Panc1 (cell line): Measurements from ENCODE around the gene ARHGEF28. TPM values are rescaled to one million over a fixed set of nuclear protein-coding genes. Genes with fewer than 3 reads are reported as not detected.

Experiments used
- ATAC-seq: fragments of 200-7000 bp; cut with Tn5 transposase; 2 replicates; pipeline ENCODE4 v1.9.1; 2020; ENCODE audit warnings: mild to moderate bottlenecking, moderate library complexity
- BruUV-seq: library from RNA; stranded (reverse); fragments of 400-500 nt; replicated peaks from 2 replicates; lab custom pipeline; 2021; lab: Mats Ljungman, UMichigan
- CTCF ChIA-PET: fragments of 300-600 bp; sonication (Branson Sonifier 250); formaldehyde crosslinking; loops from one replicate; lab custom pipeline; 2022; ENCODE audit warnings: antibody characterized with exemption; lab: Charles Lee
- POLR2A ChIA-PET: fragments of 300-600 bp; sonication (Branson Sonifier 250); formaldehyde crosslinking; loops from one replicate; lab custom pipeline; 2022; ENCODE audit warnings: antibody characterized with exemption; lab: Charles Lee
- DNase-seq: peaks from one replicate; pipeline ENCODE4 v3.0.0-alpha.2; 2010; ENCODE audit warnings: low read depth, low spot score
- H3K27ac ChIP-seq: 2 replicates; pipeline ENCODE4 v1.5.1; 2011; ENCODE audit warnings: mild to moderate bottlenecking, low read length, inconsistent platforms
- H3K27me3 ChIP-seq: fragments of 200-500 bp; sonication (Bioruptor generic); 2 replicates; pipeline ENCODE4 v1.6.0; 2014; ENCODE audit warnings: low read length, inconsistent platforms; ENCODE audit not compliant: control insufficient read depth, insufficient read depth
- H3K36me3 ChIP-seq: fragments of 200-500 bp; sonication (Bioruptor generic); 2 replicates; pipeline ENCODE4 v1.5.1; 2014; ENCODE audit warnings: inconsistent platforms, mild to moderate bottlenecking, low read length, moderate library complexity; ENCODE audit not compliant: control insufficient read depth, insufficient read depth
- H3K4me1 ChIP-seq: 2 replicates; pipeline ENCODE4 v1.5.1; 2011; ENCODE audit warnings: inconsistent platforms, mild to moderate bottlenecking, low read length, moderate library complexity; ENCODE audit not compliant: control insufficient read depth, insufficient read depth
- H3K4me3 ChIP-seq, 2 experiments: 2 replicates each; pipeline ENCODE4 v1.5.1; 2011 to 2012; ENCODE audit warnings: low read depth in 2 of 2, low read length in 2 of 2, mild to moderate bottlenecking in 2 of 2, inconsistent platforms in 1 of 2, moderate library complexity in 1 of 2
- H3K9me3 ChIP-seq: fragments of 200-500 bp; sonication (Bioruptor generic); 2 replicates; pipeline ENCODE4 v1.5.1; 2014; ENCODE audit warnings: low read depth, mild to moderate bottlenecking, inconsistent platforms, low read length, moderate library complexity; ENCODE audit not compliant: control insufficient read depth, insufficient read depth
- CTCF ChIP-seq: fragments of 450-650 bp; IDR thresholded peaks from 2 replicates; pipeline ENCODE4 v1.5.1; 2017; ENCODE audit warnings: mild to moderate bottlenecking
- POLR2AphosphoS5 ChIP-seq: IDR thresholded peaks from 2 replicates; pipeline ENCODE4 v1.6.1; 2012; ENCODE audit warnings: mild to moderate bottlenecking, low read depth, low read length, moderate library complexity
- REST ChIP-seq, 2 experiments: IDR thresholded peaks; 2 replicates each; pipeline ENCODE4 v1.6.1; 2011 to 2012; ENCODE audit warnings: low read depth in 2 of 2, control low read depth in 1 of 2, low read length in 1 of 2, mild to moderate bottlenecking in 1 of 2, moderate library complexity in 1 of 2; ENCODE audit not compliant: insufficient read depth in 1 of 2
- SIN3A ChIP-seq: IDR thresholded peaks from 2 replicates; pipeline ENCODE4 v1.6.1; 2012; ENCODE audit warnings: low read depth, mild to moderate bottlenecking, low read length, moderate library complexity, borderline replicate concordance; ENCODE audit not compliant: insufficient read depth
- TCF7L2 ChIP-seq: IDR thresholded peaks from 2 replicates; pipeline ENCODE4 v1.6.1; 2011; ENCODE audit warnings: mild to moderate bottlenecking, low read depth, low read length, inconsistent platforms
- in situ Hi-C: cut with HindIII; loops from 2 replicates; pipeline ENCODE4 v1.10.0; 2016; ENCODE audit warnings: low sequenced_read_pairs, low pct_unique_long_range_greater_than_20kb
- intact Hi-C: fragments of 100-400 bp; cut with micrococcal nuclease; formaldehyde crosslinking; loops from one replicate; pipeline ENCODE4 v1.10.0; 2022; ENCODE audit not compliant: unreplicated experiment
- total RNA-seq: library from RNA; stranded (reverse); gene quantifications from one replicate; pipeline ENCODE4 v1.2.1, GENCODE V29; 2021; ENCODE audit not compliant: unreplicated experiment

Gene ARHGEF28
- total RNA-seq, 1 experiment from 2014 or later: 34.8 TPM

- no peak for DNase-seq
- no peaks in the 10 kb centered on the region for H3K9me3 ChIP-seq
- no peak overlapping the region for H3K4me3 ChIP-seq
- intact Hi-C loops (no loop called here), in situ Hi-C loops (no loop called here)
- H3K27ac ChIP-seq: no peak overlapping the region
- TF ChIP-seq SIN3A: no peak
- TF ChIP-seq TCF7L2: no peak
- TF ChIP-seq POLR2AphosphoS5: no peak
- no peak for TF ChIP-seq CTCF
- TF ChIP-seq REST (IDR thresholded peaks at IDR 0.05; ENCODE audit: insufficient read depth in 1 of 2, low read depth in 2 of 2, low read length in 1 of 2): no peak
- no peak for ATAC-seq
- no peaks in the 10 kb centered on the region for H3K4me1 ChIP-seq
- no peaks in the 10 kb centered on the region; the same call in 1 of the 2 replicates for H3K36me3 ChIP-seq
- ChIA-PET POLR2A (interaction anchor here (0.7 kb wide), 1 partner anchor 72 kb away, joined by 3 read pairs; no protein-coding TSS in a partner anchor), CTCF (no interaction called here)
- BruUV-seq: no TSS peak
- no peaks in the 10 kb centered on the region for H3K27me3 ChIP-seq
Observed at GRCh38 chr5:73915345-73915744, 289.3 kb downstream of the ARHGEF28 start.

- TF ChIP-seq TCF7L2 (no peak), SIN3A (no peak), POLR2AphosphoS5 (no peak), REST (IDR thresholded peaks at IDR 0.05; ENCODE audit: insufficient read depth in 1 of 2, low read depth in 2 of 2, low read length in 1 of 2) (no peak), CTCF (no peak)
- Histone ChIP-seq H3K9me3 (no peaks in the 10 kb centered on the region), H3K4me3 (no peak overlapping the region), H3K27ac (no peak overlapping the region), H3K27me3 (no peaks in the 10 kb centered on the region), H3K36me3 (no peaks in the 10 kb centered on the region; the same call in 1 of the 2 replicates), H3K4me1 (no peaks in the 10 kb centered on the region)
- intact Hi-C loops: no loop called here
- ChIA-PET CTCF (no interaction called here), POLR2A (no interaction called here)
- DNase-seq (no peak), ATAC-seq (no peak)
- no TSS peak for BruUV-seq
- in situ Hi-C loops: no loop called here
Observed at GRCh38 chr5:73917433-73917832, 291.4 kb downstream of the ARHGEF28 start.
